GM12878 (cell line): ENCODE measurements around the gene DMD.

Experiments
- CHD1 ChIP-seq: IDR thresholded peaks from 2 replicates; pipeline ENCODE4 v1.6.1; 2012; ENCODE audit warnings: low read depth, low read length, improper control_type of control experiment
- CREB1 ChIP-seq: IDR thresholded peaks from 2 replicates; pipeline ENCODE4 v1.6.1; 2012; ENCODE audit warnings: low read depth, mild to moderate bottlenecking, inconsistent platforms
- CTCF ChIP-seq, 3 experiments: IDR thresholded peaks in 2 of 3; conservative IDR thresholded peaks in 1 of 3; 2 replicates each; pipeline ENCODE4 v1.5.1; 2011; ENCODE audit warnings: low read depth in 3 of 3, low read length in 3 of 3, mild to moderate bottlenecking in 3 of 3, control low read depth in 2 of 3, moderate library complexity in 2 of 3, inconsistent platforms in 1 of 3, mixed read lengths in 1 of 3; ENCODE audit not compliant: control insufficient read depth in 2 of 3, insufficient read depth in 1 of 3; ENCODE audit errors: extremely low read depth in 1 of 3
- DPF2 ChIP-seq: fragments of 450-650 bp; IDR thresholded peaks from 2 replicates; pipeline ENCODE4 v1.6.1; 2017; ENCODE audit warnings: mild to moderate bottlenecking
- EZH2 ChIP-seq: IDR thresholded peaks from 2 replicates; pipeline ENCODE4 v1.6.1; 2012; ENCODE audit warnings: low read depth, mild to moderate bottlenecking, control low read depth, inconsistent platforms, low read length, borderline replicate concordance; ENCODE audit not compliant: control insufficient read depth
- MTA3 ChIP-seq: IDR thresholded peaks from 2 replicates; pipeline ENCODE4 v1.6.1; 2012; ENCODE audit warnings: low read length, inconsistent platforms, borderline replicate concordance
- POLR2A ChIP-seq: IDR thresholded peaks from 2 replicates; pipeline ENCODE4 v1.6.1; 2011; ENCODE audit warnings: low read depth, mild to moderate bottlenecking, low read length
- POLR2AphosphoS2 ChIP-seq: IDR thresholded peaks from 2 replicates; pipeline ENCODE4 v1.6.1; 2011; ENCODE audit warnings: low read depth, mild to moderate bottlenecking, low read length, improper control_type of control experiment, moderate library complexity
- RAD21 ChIP-seq: IDR thresholded peaks from 2 replicates; pipeline ENCODE4 v1.6.1; 2011; ENCODE audit warnings: mild to moderate bottlenecking, low read depth, low read length, moderate library complexity; ENCODE audit not compliant: insufficient read depth
- SIN3A ChIP-seq: IDR thresholded peaks from 2 replicates; pipeline ENCODE4 v1.6.1; 2012; ENCODE audit warnings: low read depth, low read length, improper control_type of control experiment

DNA sequence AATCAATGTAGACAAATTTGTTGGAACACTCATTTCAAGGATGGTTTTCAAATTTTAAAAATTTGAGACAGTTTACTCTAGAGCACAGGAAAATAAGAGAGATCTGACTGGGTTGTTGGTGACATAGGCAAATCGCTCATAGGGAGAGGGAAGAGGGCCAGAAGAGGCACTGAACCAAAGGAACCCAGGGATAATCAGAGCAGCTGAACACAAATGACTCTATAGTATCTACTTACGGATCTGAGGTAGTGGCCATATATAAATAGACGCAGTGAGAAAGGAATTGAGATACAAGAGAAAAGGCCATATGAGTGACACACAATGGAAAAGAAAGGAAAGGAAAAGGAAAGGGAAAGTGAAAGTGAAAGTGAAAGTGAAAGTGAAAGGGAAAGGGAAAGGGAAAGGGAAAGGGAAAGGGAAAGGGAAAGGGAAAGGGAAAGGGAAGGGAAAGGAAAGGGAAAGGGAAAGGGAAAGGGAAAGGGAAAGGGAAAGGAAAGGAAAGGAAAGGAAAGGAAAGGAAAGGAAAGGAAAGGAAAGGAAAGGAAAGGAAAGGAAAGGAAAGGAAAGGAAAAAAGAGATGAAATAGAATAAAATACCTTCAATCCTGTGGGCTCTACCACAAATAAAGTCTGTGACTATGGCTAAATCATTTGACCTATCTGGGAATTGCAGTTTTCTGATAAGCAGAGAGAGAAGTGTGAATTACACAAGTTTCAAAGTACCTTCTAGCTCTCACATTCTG lies 759.2 kb downstream of the DMD start:
- TF ChIP-seq CTCF (IDR thresholded peaks at IDR 0.05 in 2 of 3, conservative IDR thresholded peaks at IDR 0.05 in 1 of 3; ENCODE audit: control insufficient read depth in 2 of 3, extremely low read depth in 1 of 3, insufficient read depth in 1 of 3, low read depth in 3 of 3, low read length in 3 of 3) (no peak), EZH2 (no peak), CREB1 (no peak), POLR2AphosphoS2 (no peak), RAD21 (no peak), SIN3A (no peak), POLR2A (no peak), DPF2 (no peak), MTA3 (no peak), CHD1 (no peak)
